HG03469 (cell line): Measurements from ENCODE around the gene PRG2.
A peak's percentile ranks its signal among the peaks of the same experiment; 100 is the strongest.

ENCODE experiments used
- ATAC-seq: cut with Tn5 transposase; IDR thresholded peaks from one replicate; pipeline ENCODE4 v1.9.1; 2021; ENCODE audit warnings: mild to moderate bottlenecking, moderate library complexity, moderate number of reproducible peaks; ENCODE audit not compliant: unreplicated experiment

The PRG2 gene

GRCh38 chr11:57390535-57390934 is at the start of gene PRG2:
TSS of gene PRG2 (minus strand) at chr11:57390650. CDS start at chr11:57389944, 706 bp downstream.
- ATAC-seq = no peak

GRCh38 chr11:57439786-57440185 is 49.3 kb upstream of the PRG2 start:
- no peak for ATAC-seq

- no peak for ATAC-seq
Observed at GRCh38 chr11:57438345-57439285, 48.2 kb upstream of the PRG2 start.

GRCh38 chr11:57436031-57436430 is 45.6 kb upstream of the PRG2 start:
- no peak for ATAC-seq

GRCh38 chr11:57434640-57435546 is 44.4 kb upstream of the PRG2 start:
- ATAC-seq = no peak

- peak; percentile 45 for ATAC-seq
Observed at GRCh38 chr11:57432714-57433163, 42.3 kb upstream of the PRG2 start.

GRCh38 chr11:57432149-57432561 is 41.7 kb upstream of the PRG2 start:
- no peak for ATAC-seq

GRCh38 chr11:57430952-57431351 is 40.5 kb upstream of the PRG2 start:
- ATAC-seq = no peak

- ATAC-seq = no peak
Observed at GRCh38 chr11:57429946-57430345, 39.5 kb upstream of the PRG2 start.

- ATAC-seq = no peak
Observed at GRCh38 chr11:57428643-57429042, 38.2 kb upstream of the PRG2 start.

GRCh38 chr11:57427727-57428082 is 37.3 kb upstream of the PRG2 start:
- ATAC-seq = no peak

GRCh38 chr11:57426929-57427726 is 36.7 kb upstream of the PRG2 start, which contains the start of gene SLC43A3:
TSS of gene SLC43A3 (minus strand) at chr11:57427121. CDS start at chr11:57426172, 949 bp downstream.
- peak; percentile 45 for ATAC-seq

- ATAC-seq = no peak
Observed at GRCh38 chr11:57426439-57426928, 36.0 kb upstream of the PRG2 start.

GRCh38 chr11:57425565-57426438 is 35.4 kb upstream of the PRG2 start:
- ATAC-seq = no peak

- peak; percentile 94 for ATAC-seq
Observed at GRCh38 chr11:57424792-57425564, 34.5 kb upstream of the PRG2 start.

- ATAC-seq = no peak
Observed at GRCh38 chr11:57424137-57424791, 33.8 kb upstream of the PRG2 start.

- no peak for ATAC-seq
Observed at GRCh38 chr11:57422669-57423068, 32.2 kb upstream of the PRG2 start.

- ATAC-seq = no peak
Observed at GRCh38 chr11:57421805-57422204, 31.4 kb upstream of the PRG2 start.
